Neural progenitor cell (in vitro differentiated cells): ENCODE data around the gene NRK.

Experiments
- CTCF ChIP-seq: fragments of 200-600 bp; sonication (generic); IDR thresholded peaks from 2 replicates; pipeline ENCODE4 v1.5.1; 2017; ENCODE audit warnings: antibody characterized with exemption, mild to moderate bottlenecking
- EZH2 ChIP-seq: fragments of 200-600 bp; sonication (generic); IDR thresholded peaks from 2 replicates; pipeline ENCODE4 v1.6.1; 2017; ENCODE audit warnings: antibody characterized with exemption, mild to moderate bottlenecking, moderate library complexity
- EZH2phosphoT487 ChIP-seq: fragments of 200-600 bp; sonication (generic); IDR thresholded peaks from 2 replicates; pipeline ENCODE4 v1.6.1; 2017; ENCODE audit warnings: antibody characterized with exemption

GRCh38 chrX:105973387-105973739, 151.0 kb downstream of the NRK start:
- TF ChIP-seq CTCF (no peak), EZH2 (no peak), EZH2phosphoT487 (no peak)
